Stomach (tissue), 9 donors: ENCODE results near the gene VPS18. TPM values are rescaled to one million over a fixed set of nuclear protein-coding genes. Genes with fewer than 3 reads are reported as not detected.
A peak's percentile ranks its signal among the peaks of the same experiment; 100 is the strongest.

Source experiments
- DNase-seq, 2 donors: peaks; one replicate each; pipeline versions ENCODE4 v3.0.0 to v3.0.0-alpha.2; 2013 to 2019
- H3K27ac ChIP-seq, 5 donors: fragments of 200-600 bp in 4 of 5; sonication (generic) in 4 of 5; one replicate each; pipeline ENCODE4 v1.5.1; 2013 to 2019; ENCODE audit warnings: mild to moderate bottlenecking in 1 of 5, moderate library complexity in 1 of 5
- H3K27me3 ChIP-seq, 3 donors: fragments of 200-600 bp; sonication (generic); one replicate each; pipeline ENCODE4 v1.5.1; 2017 to 2019; ENCODE audit warnings: mixed run types in 1 of 3
- H3K36me3 ChIP-seq, 4 donors: fragments of 200-600 bp; sonication (generic); 1 replicate in 3 of 4; 2 replicates in 1 of 4; pipeline ENCODE4 v1.5.1; 2016 to 2019
- H3K4me1 ChIP-seq, 4 donors: fragments of 200-600 bp; sonication (generic); one replicate each; pipeline ENCODE4 v1.5.1; 2016 to 2019
- H3K4me3 ChIP-seq, 4 donors: fragments of 200-600 bp; sonication (generic) in 3 of 4; one replicate each; pipeline ENCODE4 v1.5.1; 2016 to 2019; ENCODE audit warnings: mild to moderate bottlenecking in 1 of 4
- H3K9me3 ChIP-seq, 4 donors: fragments of 200-600 bp; sonication (generic); one replicate each; pipeline ENCODE4 v1.5.1; 2016 to 2019
- EP300 ChIP-seq: sonication (generic); formaldehyde crosslinking; IDR thresholded peaks from one replicate; pipeline ENCODE4 v1.6.1; 2017; ENCODE audit warnings: antibody characterized with exemption
- POLR2A ChIP-seq, 4 donors: fragments of 450-650 bp; IDR thresholded peaks; one replicate each; pipeline ENCODE4 v1.6.1; 2016; ENCODE audit warnings: antibody characterized with exemption in 4 of 4, control low read depth in 2 of 4, mild to moderate bottlenecking in 1 of 4, moderate library complexity in 1 of 4
- POLR2AphosphoS5 ChIP-seq, 3 donors: sonication (generic); formaldehyde crosslinking; IDR thresholded peaks; one replicate each; pipeline ENCODE4 v1.6.1; 2016; ENCODE audit warnings: antibody characterized with exemption in 3 of 3
- WGBS, 5 donors: extraction: QIAGEN DNeasy Blood & Tissue Kit in 3 of 5; methylation state at CpG; one replicate each; pipeline versions ENCODE4 v1.1.5 to v1.1.7; 2013 to 2018; 5-methylcytosine and 5-hydroxymethylcytosine counted together
- intact Hi-C: fragments of 100-400 bp; cut with DNase I; formaldehyde crosslinking; loops from one replicate; pipeline ENCODE4 v1.15.1; 2023; ENCODE audit warnings: low total_unique reads
- polyA plus RNA-seq, 3 donors: library from polyadenylated mRNA; stranded (reverse); fragments of 200-250 nt; gene quantifications; one replicate each; pipeline ENCODE4 v1.2.3, GENCODE V29; 2013
- small RNA-seq, 4 donors: library from RNA; depleted of rRNA; stranded (forward); fragments of <200 nt; gene quantifications; one replicate each; pipeline ENCODE3, GENCODE V24; 2016
- total RNA-seq, 5 donors: library from RNA; depleted of rRNA; stranded (reverse); fragments of >200 nt; gene quantifications; one replicate each; pipeline versions ENCODE4 v1.1.0 to v1.2.3, GENCODE V29; 2014 to 2016
- TF ChIP-seq, protein P1 (sequence below), 7 experiments: fragments of 450-650 bp in 4 of 7; fragments of 200-600 bp in 3 of 7; sonication (generic) in 3 of 7; IDR thresholded peaks; one replicate each; pipeline ENCODE4 v1.5.1; 2016 to 2019; ENCODE audit warnings: antibody characterized with exemption in 7 of 7, control low read depth in 2 of 7, mild to moderate bottlenecking in 1 of 7
- donor health status: healthy with polysubstance abuse.
- donor health status: Bipolar disorder and iron deficiency.
- donor health status: healthy.

Gene VPS18
- total and polyA plus RNA-seq, 8 donors = 1.8 to 24.2 (median 13.1) TPM

DNA sequence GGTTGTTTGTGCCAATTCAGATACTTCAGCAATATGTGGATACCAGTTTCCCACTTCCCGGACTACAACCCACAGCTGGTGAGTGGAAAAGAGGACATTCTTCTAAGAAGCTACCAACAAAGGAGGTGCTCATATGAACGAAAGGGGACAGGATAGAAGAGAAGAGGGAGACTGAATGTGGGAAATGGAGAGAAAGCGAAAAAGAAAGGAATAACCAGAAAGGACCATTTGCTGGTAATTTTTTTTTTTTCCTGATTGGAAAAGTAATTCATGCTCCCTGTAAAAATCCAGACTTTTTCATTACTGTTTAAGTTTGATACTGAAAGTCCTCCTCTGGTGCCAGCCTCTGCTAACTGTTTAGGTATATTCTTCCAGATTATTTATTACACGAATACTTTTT lies 57.5 kb downstream of the VPS18 start:
- WGBS, 5 donors = 80 to 92% (median 86%) methylated on average over 4 of the region's 4 CpGs
- Histone ChIP-seq H3K36me3 (no peaks in the 10 kb centered on the region), H3K27me3 (no peaks in the 10 kb centered on the region), H3K4me1 (peaks cover 10 to 37% (median 30%) of the 10 kb centered on the region in 4 donors), H3K4me3 (no peak overlapping the region), H3K27ac (no peak overlapping the region), H3K9me3 (no peaks in the 10 kb centered on the region)
- no peak for DNase-seq
- intact Hi-C loops = no loop called here
- TF ChIP-seq EP300 (no peak), POLR2A (IDR thresholded peaks at IDR 0.05) (no peak), POLR2AphosphoS5 (IDR thresholded peaks at IDR 0.05) (no peak)
- TF ChIP-seq, protein P1, sequence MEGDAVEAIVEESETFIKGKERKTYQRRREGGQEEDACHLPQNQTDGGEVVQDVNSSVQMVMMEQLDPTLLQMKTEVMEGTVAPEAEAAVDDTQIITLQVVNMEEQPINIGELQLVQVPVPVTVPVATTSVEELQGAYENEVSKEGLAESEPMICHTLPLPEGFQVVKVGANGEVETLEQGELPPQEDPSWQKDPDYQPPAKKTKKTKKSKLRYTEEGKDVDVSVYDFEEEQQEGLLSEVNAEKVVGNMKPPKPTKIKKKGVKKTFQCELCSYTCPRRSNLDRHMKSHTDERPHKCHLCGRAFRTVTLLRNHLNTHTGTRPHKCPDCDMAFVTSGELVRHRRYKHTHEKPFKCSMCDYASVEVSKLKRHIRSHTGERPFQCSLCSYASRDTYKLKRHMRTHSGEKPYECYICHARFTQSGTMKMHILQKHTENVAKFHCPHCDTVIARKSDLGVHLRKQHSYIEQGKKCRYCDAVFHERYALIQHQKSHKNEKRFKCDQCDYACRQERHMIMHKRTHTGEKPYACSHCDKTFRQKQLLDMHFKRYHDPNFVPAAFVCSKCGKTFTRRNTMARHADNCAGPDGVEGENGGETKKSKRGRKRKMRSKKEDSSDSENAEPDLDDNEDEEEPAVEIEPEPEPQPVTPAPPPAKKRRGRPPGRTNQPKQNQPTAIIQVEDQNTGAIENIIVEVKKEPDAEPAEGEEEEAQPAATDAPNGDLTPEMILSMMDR (IDR thresholded peaks at IDR 0.05) = no peak

DNA sequence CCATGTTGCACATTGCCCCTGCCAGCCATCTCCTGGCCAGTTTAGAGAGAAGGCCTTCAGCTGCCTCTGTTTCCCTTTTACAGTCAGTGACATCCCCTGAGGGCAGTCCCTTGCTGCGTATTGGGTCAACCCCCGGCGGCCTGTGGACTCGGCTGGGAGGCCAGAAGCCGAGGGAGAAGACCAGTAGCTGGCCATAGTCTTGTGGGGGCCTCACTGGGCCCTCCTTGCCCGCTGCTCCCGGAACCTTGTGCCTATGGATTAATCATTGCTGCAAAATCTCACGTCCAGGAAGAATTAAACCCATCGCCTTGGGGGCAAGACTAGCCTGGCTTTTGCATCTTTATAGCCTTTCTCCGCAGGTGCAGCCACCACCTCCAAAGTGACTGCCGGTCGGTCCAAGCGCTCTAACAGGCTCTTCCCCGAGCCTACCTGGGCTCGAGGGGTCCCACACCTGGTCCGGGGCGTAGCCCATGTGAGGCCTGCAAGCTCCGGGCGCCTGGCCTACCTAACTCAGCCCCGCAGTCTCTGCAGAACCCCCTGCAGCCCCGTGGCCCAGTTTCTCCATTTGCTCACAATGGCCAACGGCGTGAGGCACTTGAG lies 58.2 kb downstream of the VPS18 start:
- Histone ChIP-seq H3K4me1 (peaks cover 15 to 42% (median 35%) of the 10 kb centered on the region in 4 donors), H3K27me3 (no peaks in the 10 kb centered on the region), H3K27ac (peak overlapping the region; percentile 84 to 91 (median 90)), H3K36me3 (no peaks in the 10 kb centered on the region), H3K4me3 (peak overlapping the region; percentile 70 to 81 (median 78)), H3K9me3 (no peaks in the 10 kb centered on the region)
- TF ChIP-seq EP300 (no peak), POLR2AphosphoS5 (IDR thresholded peaks at IDR 0.05) (no peak), POLR2A (IDR thresholded peaks at IDR 0.05) (no peak)
- TF ChIP-seq, protein P1 (IDR thresholded peaks at IDR 0.05) = no peak
- intact Hi-C loops = no loop called here
- WGBS, 5 donors = 44 to 60% (median 46%) methylated on average over 21 to 23 of the region's 23 CpGs
- DNase-seq = no peak

DNA sequence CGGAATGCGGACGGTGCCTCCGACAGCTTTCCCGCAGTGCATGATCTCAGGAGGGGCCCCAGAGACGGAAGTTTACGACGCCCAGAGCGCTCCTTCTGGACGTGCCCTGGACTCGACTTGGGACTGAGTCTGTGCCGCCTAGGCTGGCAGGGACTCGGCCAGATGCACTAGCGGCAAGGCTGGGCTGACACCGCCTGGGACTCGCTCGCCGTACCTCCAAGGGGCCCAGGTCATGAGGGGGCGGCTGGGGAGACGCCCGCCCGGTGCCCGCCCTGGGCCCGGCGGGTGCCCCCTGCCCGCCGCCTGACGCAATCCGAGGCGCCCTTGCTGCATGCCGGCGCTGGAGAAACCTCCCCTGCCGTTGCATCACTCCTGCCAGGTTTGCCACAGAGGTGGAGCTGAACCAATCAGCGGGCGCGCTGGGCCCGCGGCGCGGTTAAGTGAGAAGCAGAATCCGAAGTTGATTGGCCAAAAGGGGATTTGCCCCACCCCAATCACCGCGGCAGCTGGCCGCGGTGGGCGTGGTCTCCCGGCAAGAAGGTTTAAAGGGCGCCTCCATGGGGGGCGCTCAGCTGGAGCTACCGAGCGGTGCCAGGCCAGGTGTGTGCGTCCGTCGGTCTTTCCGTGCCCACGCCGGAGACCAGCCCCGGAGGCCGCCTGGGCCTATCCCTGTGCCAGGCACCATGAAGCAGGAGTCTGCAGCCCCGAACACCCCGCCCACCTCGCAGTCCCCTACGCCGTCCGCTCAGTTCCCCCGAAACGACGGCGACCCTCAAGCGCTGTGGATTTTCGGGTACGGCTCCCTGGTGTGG lies 58.9 kb downstream of the VPS18 start, which contains the start of gene CHAC1:
Gene CHAC1, plus strand, starts transcription at position 571 of the 812 bp plus-strand sequence. Its CDS starts 113 bp downstream, at position 684.
- H3K9me3 ChIP-seq = no peaks in the 10 kb centered on the region
- no peaks in the 10 kb centered on the region for H3K36me3 ChIP-seq
- WGBS, 5 donors = 0 to 12% (median 1%) methylated on average over 5 to 72 of the region's 72 CpGs
- intact Hi-C loops = no loop called here
- peak within 1 kb of the TSS; percentile 84 to 91 (median 90) for H3K27ac ChIP-seq
- H3K4me1 ChIP-seq = peaks cover 18 to 49% (median 42%) of the 10 kb centered on the region in 4 donors
- TF ChIP-seq EP300 (no peak), POLR2AphosphoS5 (IDR thresholded peaks at IDR 0.05) (peak; percentile 40 to 84 (median 83))
- DNase-seq = peak; percentile 97 to 98
- H3K4me3 ChIP-seq = peak within 1 kb of the TSS; percentile 70 to 81 (median 78)
- no peaks in the 10 kb centered on the region for H3K27me3 ChIP-seq

Small RNA genes lying within 50 kb of the gene (small RNA-seq; reads per million reads assigned to genes)
- gene AC025166.1 (0 reads per million in 4 donors), gene ISCA1P4 (0 reads per million in 4 donors)

Other genes starting within 250 kb of the VPS18 start
- gene RAD51, start 199.3 kb upstream of the VPS18 start, total RNA-seq = 1 to 10 TPM in 1 of 5 donors, under 1 TPM in 2, not detected in 2; 0.58 to 3.5 (median 0.87) TPM
- gene RAD51, start 199.3 kb upstream of the VPS18 start, polyA plus RNA-seq = 1 to 10 TPM; 1.6 to 2.7 (median 2.4) TPM
- 10 to 100 TPM in 4 of 5 donors, not detected in 1; 25.2 to 63.8 (median 48.2) TPM for gene RMDN3, start 139.2 kb upstream of the VPS18 start, total RNA-seq
- 10 to 100 TPM; 12.6 to 21.2 (median 15.0) TPM for gene RMDN3, start 139.2 kb upstream of the VPS18 start, polyA plus RNA-seq
- gene GCHFR, start 130.4 kb upstream of the VPS18 start, total RNA-seq = 10 to 100 TPM in 2 of 5 donors, 1 to 10 TPM in 1, not detected in 2; 1.3 to 13.6 (median 11.7) TPM
- gene GCHFR, start 130.4 kb upstream of the VPS18 start, polyA plus RNA-seq = 10 to 100 TPM; 21.4 to 37.4 (median 29.3) TPM
- gene C15orf62, start 124.5 kb upstream of the VPS18 start, total RNA-seq = 10 to 100 TPM in 1 of 5 donors, not detected in 4; 39.3 TPM
- gene C15orf62, start 124.5 kb upstream of the VPS18 start, polyA plus RNA-seq = 1 to 10 TPM in 1 of 3 donors, under 1 TPM in 2; 0.25 to 4.5 (median 0.31) TPM
- 10 to 100 TPM; 10.3 to 29.2 (median 18.7) TPM for gene ZFYVE19, start 87.4 kb upstream of the VPS18 start, total RNA-seq
- gene ZFYVE19, start 87.4 kb upstream of the VPS18 start, polyA plus RNA-seq = 10 to 100 TPM; 14.4 to 31.0 (median 28.3) TPM
- gene DNAJC17, start 87.0 kb upstream of the VPS18 start, total RNA-seq = 10 to 100 TPM; 11.0 to 64.2 (median 22.9) TPM
- gene DNAJC17, start 87.0 kb upstream of the VPS18 start, polyA plus RNA-seq = 10 to 100 TPM; 33.6 to 66.7 (median 53.9) TPM
- 10 to 100 TPM in 1 of 5 donors, 1 to 10 TPM in 1, not detected in 3; 2.2 to 20.0 TPM for gene PPP1R14D, start 65.7 kb upstream of the VPS18 start, total RNA-seq
- gene PPP1R14D, start 65.7 kb upstream of the VPS18 start, polyA plus RNA-seq = 1 to 10 TPM in 2 of 3 donors, under 1 TPM in 1; 0.63 to 4.1 (median 1.4) TPM
- gene SPINT1, start 50.4 kb upstream of the VPS18 start, total RNA-seq = 100 to 1,000 TPM in 4 of 5 donors, 10 to 100 TPM in 1; 58.6 to 394 (median 178) TPM
- 10 to 100 TPM; 16.8 to 76.8 (median 52.3) TPM for gene SPINT1, start 50.4 kb upstream of the VPS18 start, polyA plus RNA-seq
- gene RHOV, start 20.2 kb upstream of the VPS18 start, total RNA-seq = 1 to 10 TPM in 4 of 5 donors, not detected in 1; 1.3 to 3.2 (median 1.7) TPM
- gene RHOV, start 20.2 kb upstream of the VPS18 start, polyA plus RNA-seq = 10 to 100 TPM in 1 of 3 donors, 1 to 10 TPM in 2; 1.2 to 87.8 (median 1.4) TPM
- 10 to 100 TPM in 1 of 5 donors, 1 to 10 TPM in 3, under 1 TPM in 1; 0.89 to 20.0 (median 3.3) TPM for gene DLL4, start 34.9 kb downstream of the VPS18 start, total RNA-seq
- 1 to 10 TPM in 2 of 3 donors, under 1 TPM in 1; 0.56 to 2.2 (median 1.5) TPM for gene DLL4, start 34.9 kb downstream of the VPS18 start, polyA plus RNA-seq
- gene CHAC1, start 59.0 kb downstream of the VPS18 start, total RNA-seq = 10 to 100 TPM in 1 of 5 donors, 1 to 10 TPM in 4; 1.3 to 17.1 (median 2.9) TPM
- gene CHAC1, start 59.0 kb downstream of the VPS18 start, polyA plus RNA-seq = 10 to 100 TPM in 2 of 3 donors, 1 to 10 TPM in 1; 5.7 to 61.6 (median 25.5) TPM
- gene INO80, start 221.8 kb downstream of the VPS18 start, total RNA-seq = 10 to 100 TPM; 28.1 to 40.8 (median 32.6) TPM
- gene INO80, start 221.8 kb downstream of the VPS18 start, polyA plus RNA-seq = 10 to 100 TPM in 1 of 3 donors, 1 to 10 TPM in 2; 4.6 to 13.1 (median 9.0) TPM